GM18526 (cell line): Measurements from ENCODE around the gene DCLK1.

ENCODE experiments used
- POLR2A ChIP-seq: IDR thresholded peaks from 3 replicates; pipeline ENCODE4 v1.6.1; 2011; ENCODE audit not compliant: insufficient read length; ENCODE audit errors: extremely low read depth

The DCLK1 gene

DNA sequence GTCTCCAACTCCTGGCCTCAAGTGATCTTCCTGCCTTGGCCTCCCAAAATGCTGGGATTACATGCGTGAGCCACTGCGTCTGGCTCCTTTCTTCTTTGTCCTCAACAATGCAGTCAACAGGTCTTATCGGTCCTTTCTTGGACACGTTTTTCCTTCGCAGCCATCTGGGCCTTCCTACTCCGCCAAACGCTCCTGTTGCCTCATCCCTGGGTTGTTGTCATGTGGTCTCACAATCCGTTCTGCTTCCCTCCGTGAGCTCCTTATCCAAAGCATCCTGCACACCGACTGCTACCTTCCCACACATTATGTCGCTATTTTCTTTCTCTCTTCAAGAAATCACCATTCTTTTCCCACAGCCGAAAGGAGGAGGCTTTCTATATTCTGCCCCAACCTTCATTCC, 306.8 kb downstream of the DCLK1 start:
- no peak for TF ChIP-seq POLR2A

DNA sequence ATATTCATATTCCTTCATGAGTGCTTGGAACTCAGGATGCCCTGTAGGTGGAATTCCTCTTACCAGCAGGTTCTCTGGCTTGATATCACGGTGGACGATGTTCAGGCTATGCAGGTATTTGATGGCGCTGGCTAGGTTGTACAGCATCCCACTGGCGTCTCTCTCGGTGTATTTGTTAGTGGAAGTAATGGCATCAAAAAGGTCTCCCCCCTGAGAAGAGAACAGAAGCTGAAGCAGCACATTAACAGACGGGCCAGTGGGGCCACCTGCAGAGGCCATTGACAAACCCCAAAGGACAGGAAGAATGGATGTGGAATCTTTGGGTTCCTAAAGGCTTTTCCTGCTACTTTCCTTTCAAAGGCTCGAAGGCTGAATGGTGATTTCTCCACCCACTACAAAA, 308.5 kb downstream of the DCLK1 start:
- TF ChIP-seq POLR2A = no peak

GRCh38 chr13:35818633-35819067, 312.5 kb downstream of the DCLK1 start:
- no peak for TF ChIP-seq POLR2A

DNA sequence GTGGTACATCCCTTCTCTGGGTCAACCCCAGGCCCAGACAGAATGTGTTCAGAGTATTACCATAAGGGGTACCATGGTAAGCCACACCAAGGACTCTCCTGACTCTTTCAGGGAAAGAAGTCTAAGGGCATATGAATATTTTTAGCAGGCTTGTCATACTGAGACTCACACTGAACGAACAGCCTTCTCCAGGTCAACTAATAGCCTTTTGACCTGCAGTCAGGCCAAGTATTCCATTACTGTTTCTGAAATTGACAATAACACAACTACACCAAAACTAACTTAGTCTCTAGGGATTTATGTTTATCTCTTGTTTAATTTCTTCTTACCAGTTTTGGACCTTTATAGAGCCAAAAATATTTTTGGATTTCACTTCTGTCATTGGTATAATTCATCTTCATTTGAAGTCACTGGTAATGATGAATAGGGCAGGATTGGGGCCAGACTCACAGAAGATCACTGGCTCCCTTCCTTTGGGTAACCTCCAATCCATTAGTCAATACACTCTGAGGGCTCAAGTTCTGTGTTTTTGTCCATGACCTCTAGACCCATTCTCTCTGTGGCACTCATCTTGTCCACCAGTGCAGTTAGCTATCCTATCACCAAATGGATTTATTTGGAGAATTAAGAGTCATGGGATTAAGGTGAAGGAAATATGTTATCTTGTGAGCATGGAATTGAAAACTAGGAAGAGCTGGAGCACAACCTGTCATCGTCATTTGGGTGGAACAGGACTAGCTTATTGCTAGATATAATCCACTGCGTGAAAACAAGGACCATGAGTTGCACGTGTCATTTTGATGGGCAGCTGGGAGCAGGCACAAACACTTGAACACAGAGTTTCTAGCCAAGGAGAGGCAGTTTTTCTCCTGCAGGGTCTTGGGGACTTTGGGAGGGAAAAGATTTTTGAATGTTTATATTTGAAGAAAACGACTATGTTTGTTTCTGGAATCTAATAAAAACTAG, 313.3 kb downstream of the DCLK1 start:
- no peak for TF ChIP-seq POLR2A

DNA sequence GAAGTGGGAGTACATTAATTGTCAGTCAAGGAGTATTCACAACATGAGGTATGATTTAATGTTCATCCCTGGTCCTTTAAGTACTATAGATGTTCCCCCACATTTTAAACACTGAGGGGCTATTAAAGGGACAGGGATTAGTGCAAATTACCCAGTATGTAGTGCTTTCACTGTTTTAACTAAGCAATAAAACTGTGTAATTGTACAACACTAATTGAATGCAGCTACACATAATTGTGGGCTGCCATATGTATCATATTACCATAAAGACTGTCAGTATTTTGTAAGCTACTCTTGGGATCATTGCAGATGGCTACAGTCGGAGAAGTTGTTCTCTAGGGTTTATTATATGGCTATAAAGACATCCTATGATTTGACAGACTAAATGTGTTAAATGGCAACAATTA, 316.6 kb downstream of the DCLK1 start:
- no peak for TF ChIP-seq POLR2A

DNA sequence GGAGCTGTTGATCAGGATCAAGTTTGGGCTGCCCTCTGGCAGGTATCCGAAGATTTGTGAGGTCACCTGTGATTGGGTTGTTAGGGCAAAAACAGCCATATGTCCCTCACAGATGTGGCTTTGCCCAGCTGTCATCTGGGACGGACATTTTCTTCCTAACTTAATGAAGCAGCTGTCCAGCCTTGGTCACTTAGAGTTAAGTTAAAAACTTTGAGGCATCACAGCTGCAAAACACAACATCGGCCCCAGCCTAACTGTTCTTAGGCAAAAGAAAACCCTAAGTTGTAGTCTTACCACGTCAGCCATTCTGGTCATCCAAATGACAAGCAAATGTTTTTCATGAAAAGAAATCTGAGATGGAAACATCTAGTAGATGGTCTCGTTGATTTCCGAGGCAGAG, 318.4 kb downstream of the DCLK1 start:
- no peak for TF ChIP-seq POLR2A

DNA sequence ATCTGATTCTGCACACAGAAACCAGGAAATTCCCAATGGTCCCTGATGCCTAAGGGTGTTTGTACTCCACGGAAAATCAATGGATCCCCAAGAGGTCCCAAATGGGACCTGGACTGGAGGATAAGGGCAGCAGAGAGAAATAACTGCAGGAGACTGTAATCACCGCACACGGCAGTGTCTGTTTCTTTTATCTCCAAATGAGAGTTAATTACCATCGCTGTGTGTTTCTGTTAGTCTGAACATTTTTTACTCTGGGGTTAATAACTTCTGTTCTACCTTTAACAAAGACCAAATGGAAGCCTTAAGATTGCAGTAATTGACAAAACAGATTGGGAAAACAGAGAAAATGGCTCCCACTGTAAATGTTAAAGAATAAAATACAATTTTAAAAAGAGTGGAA, 320.9 kb downstream of the DCLK1 start:
- TF ChIP-seq POLR2A = no peak

DNA sequence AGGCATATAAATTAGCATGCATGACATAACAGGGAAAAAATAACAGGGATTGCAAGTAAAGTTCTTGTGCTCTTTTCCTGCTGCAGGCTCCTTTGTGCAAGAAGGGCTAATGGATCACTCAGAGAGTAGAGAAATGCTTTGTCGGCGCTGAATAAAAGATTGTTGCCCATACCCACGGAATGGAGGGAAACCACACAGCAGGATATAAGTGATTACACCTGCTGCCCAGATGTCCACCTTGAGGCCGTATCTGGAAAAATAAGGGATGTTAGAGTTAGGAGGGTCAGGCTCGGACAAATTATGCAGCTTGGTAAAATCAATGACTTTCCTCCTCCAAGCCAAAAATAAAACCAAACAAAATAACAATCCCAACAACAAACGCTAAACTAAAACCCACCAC, 322.3 kb downstream of the DCLK1 start:
- no peak for TF ChIP-seq POLR2A

- no peak for TF ChIP-seq POLR2A
Observed at GRCh38 chr13:35804901-35805300, 326.3 kb downstream of the DCLK1 start.

DNA sequence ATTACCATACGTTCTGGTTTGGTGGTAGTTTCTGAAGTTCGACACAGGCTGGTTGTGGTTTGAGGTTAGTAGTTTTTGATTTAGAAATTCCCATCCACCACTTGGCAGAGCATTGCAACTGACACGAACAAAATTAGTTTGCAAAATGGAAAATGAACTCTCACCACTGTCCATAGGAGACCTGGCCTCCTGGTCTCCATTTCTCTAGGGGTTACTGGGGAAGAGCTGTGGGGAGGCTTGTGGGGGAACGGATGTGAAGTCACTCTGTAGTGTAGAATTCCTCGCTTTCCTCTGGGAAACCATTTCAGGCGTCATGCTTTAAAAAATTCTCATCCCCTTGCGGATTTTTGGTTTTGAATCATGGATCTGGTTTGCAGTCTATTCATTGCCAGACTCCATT, 333.2 kb downstream of the DCLK1 start:
- TF ChIP-seq POLR2A = no peak

GRCh38 chr13:35797244-35797643, 333.9 kb downstream of the DCLK1 start:
- TF ChIP-seq POLR2A = no peak

DNA sequence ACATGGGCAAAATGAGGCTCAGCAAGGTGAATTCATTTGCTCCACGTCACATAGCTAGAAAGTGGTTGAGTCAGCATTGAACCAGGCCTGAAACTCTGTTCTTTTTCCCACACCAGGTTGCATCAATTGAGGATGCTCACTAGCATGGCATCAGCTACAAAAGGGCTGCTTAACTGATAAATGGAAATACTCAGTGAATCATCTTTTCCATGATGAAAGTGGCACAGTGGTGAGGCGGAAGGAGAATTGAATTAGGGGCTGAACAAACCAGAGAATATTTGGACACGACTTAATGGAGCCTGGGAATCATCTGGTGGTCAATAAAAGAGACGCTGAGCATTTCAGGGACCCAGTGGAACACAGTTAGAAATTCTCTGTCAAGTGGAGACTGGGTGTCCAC, 334.6 kb downstream of the DCLK1 start:
- TF ChIP-seq POLR2A = no peak

DNA sequence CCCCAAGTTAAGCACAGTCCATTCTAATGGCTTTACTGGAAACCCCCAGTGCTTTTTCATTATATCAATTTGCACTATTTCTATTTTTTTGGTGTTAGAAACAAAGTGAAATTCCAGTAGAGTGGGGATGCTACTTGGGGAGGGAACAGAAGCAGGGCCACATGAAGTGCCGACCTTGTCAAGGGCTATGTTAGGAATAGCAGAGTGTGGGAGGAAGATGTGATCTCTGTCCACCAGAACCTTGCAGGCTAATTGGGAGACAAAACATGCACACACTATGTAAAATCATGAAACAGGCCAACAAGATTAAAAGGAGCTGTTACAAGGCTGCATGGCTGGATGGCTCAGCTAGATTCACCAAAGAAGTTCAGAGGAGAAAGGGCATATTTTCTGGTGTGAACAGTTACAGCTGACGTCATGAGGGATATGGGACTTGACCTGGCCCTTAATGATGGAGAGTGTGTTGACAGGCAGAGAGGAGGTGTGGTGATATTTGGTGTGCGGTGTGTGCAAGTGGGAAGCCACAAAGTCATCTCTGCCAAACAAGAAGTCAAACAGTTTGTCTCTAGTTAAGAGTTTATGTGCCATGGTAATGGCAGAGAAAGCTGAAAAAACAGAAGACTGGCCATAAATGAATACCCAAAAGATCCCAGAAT, 336.3 kb downstream of the DCLK1 start:
- TF ChIP-seq POLR2A = no peak

- no peak for TF ChIP-seq POLR2A
Observed at GRCh38 chr13:35793823-35794222, 337.4 kb downstream of the DCLK1 start.

DNA sequence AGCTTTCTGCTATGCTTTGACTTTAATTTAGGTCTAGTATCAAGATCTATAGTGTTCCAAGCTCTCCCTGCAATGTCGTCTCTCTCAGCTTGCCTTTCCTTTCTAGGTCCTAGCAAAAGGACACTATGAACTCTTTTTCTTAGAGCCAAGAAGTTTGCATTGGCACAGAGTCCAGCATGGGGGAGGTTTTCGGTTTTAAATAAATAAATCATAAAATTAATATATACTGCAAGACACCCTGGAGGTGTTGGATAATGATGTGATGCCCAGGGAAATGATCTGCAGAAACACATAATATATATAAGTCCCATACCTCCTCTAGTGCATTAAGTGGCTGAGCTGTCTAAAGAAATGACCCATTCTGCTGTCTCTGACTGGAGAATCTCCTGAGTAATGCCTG, 338.3 kb downstream of the DCLK1 start:
- TF ChIP-seq POLR2A = no peak

- TF ChIP-seq POLR2A = no peak
Observed at GRCh38 chr13:35792021-35792420, 339.2 kb downstream of the DCLK1 start.
